Muscle layer of colon (tissue), 2 donors: ENCODE measurements around the gene R3HDM4.
"Not testable (repeated sequence)": the region's sequence is repeated elsewhere in the genome, so short reads cannot be mapped to it uniquely, and the experiment has no call there.

Experiments
- H3K27ac ChIP-seq: one replicate; pipeline ENCODE4 v1.7.0; 2013; ENCODE audit warnings: low read depth, mild to moderate bottlenecking, low read length, moderate library complexity
- H3K27me3 ChIP-seq, 2 donors: one replicate each; pipeline ENCODE4 v1.7.0; 2013; ENCODE audit warnings: low read length in 2 of 2, mild to moderate bottlenecking in 2 of 2; ENCODE audit not compliant: insufficient read depth in 2 of 2, control insufficient read depth in 1 of 2
- H3K36me3 ChIP-seq: one replicate; pipeline ENCODE4 v1.7.0; 2013; ENCODE audit warnings: mild to moderate bottlenecking, low read length; ENCODE audit not compliant: insufficient read depth
- H3K4me1 ChIP-seq: one replicate; pipeline ENCODE4 v1.7.0; 2013; ENCODE audit warnings: mild to moderate bottlenecking, low read length; ENCODE audit not compliant: insufficient read depth
- H3K4me3 ChIP-seq, 2 donors: one replicate each; pipeline ENCODE4 v1.7.0; 2013; ENCODE audit warnings: low read length in 2 of 2, low read depth in 1 of 2, mild to moderate bottlenecking in 1 of 2, moderate library complexity in 1 of 2
- H3K9ac ChIP-seq: one replicate; pipeline ENCODE4 v1.7.0; 2013; ENCODE audit warnings: low read length
- H3K9me3 ChIP-seq: one replicate; pipeline ENCODE4 v1.7.0; 2013; ENCODE audit warnings: mild to moderate bottlenecking, low read length
- donor health status: abdominal sarcoma.
- donor health status: Adenocarcinoma of cecum.

Gene R3HDM4

DNA sequence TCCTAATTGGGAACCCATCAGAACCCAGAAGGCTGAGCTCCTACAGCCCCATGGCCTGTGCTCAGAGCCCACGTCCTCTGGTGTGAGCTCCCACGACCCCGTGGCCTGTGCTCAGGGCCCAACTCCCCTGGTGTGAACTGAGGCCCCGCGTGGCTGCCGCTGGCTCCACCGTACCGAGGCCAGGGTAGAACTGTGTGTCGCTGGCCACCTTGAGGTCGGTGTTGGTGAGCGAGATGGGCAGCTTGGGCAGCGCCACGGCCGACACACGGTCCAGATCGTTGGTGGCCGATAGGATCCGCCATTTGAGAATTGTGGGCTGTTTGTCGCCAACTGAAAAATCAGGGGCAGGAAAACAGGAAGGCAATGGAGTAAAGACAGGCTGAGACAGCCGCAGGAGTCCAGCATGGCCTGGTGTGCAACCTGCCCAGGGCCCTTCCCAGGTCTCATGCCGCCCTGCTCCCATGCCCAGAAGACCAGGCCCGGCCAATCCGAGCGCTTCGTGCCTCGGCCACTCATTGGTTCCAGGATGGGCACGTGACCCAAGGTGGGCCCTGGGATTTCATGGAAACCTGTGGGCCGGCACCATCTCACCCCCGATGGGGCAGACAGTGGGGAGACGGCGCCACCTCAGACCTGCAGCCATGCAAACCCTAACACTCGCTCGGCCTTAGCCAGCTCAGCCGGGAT is 31.5 kb downstream of the R3HDM4 start:
- Histone ChIP-seq H3K27ac (no peak overlapping the region), H3K4me1 (no peaks in the 10 kb centered on the region), H3K4me3 (no peak overlapping the region), H3K9me3 (no peaks in the 10 kb centered on the region), H3K27me3 (no peaks in the 10 kb centered on the region), H3K36me3 (peaks cover 63% of the 10 kb centered on the region), H3K9ac (no peak overlapping the region)

DNA sequence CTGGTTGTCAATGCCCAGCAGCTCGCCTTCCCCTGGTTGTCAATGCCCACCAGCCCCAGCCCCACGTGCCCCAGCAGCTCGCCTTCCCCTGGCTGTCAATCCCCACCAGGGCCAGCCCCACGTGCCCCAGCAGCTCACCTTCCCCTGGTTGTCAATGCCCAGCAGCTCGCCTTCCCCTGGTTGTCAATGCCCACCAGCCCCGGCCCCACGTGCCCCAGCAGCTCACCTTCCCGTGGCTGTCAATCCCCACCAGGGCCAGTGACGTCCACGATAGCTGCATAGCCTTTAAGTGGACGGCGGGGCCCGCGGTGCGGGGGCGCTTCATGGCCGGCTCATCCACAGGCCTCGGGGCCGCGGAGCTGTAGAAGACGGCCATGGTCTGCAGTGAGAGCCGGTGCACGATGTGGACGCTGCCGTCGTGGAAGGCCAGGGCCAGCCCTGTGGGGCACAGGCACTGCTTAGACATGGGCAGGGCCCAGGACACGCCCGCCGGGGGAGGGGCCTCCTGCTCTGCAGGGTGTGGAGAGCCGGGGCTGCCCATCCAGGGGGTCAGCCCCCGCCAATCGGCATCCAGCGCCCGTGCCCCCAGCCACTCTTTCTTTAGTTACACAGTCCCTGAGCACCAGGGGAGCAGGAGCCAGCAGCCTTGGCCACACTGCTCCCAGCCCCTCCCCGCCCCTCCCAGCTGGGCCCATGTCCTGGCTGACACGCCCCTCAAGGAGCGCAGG is 33.1 kb downstream of the R3HDM4 start:
- H3K4me3 ChIP-seq: no peak overlapping the region
- no peak overlapping the region for H3K9ac ChIP-seq
- peaks cover 56% of the 10 kb centered on the region for H3K36me3 ChIP-seq
- H3K4me1 ChIP-seq: no peaks in the 10 kb centered on the region
- H3K27me3 ChIP-seq: no peaks in the 10 kb centered on the region
- no peak overlapping the region for H3K27ac ChIP-seq
- H3K9me3 ChIP-seq: no peaks in the 10 kb centered on the region

DNA sequence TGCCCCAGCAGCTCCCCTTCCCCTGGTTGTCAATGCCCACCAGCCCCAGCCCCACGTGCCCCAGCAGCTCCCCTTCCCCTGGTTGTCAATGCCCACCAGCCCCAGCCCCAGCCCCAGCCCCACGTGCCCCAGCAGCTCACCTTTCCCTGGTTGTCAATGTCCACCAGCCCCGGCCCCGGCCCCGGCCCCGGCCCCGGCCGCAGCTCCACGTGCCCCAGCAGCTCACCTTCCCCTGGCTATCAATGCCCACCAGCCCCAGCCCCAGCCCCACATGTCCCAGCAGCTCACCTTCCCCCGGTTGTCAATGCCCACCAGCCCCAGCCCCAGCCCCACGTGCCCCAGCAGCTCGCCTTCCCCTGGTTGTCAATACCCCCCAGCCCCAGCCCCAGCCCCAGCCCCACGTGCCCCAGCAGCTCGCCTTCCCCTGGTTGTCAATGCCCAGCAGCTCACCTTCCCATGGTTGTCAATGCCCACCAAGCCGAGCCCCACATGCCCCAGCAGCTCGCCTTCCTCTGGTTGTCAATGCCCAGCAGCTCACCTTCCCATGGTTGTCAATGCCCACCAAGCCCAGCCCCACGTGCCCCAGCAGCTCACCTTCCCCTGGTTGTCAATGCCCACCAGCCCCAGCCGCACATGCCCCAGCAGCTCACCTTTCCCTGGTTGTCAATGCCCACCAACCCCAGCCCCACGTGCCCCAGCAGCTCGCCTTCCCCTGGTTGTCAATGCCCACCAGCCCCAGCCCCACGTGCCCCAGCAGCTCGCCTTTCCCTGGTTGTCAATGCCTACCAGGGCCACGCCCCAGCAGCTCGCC is 34.1 kb downstream of the R3HDM4 start:
- H3K36me3 ChIP-seq: peaks cover 57% of the 10 kb centered on the region
- not testable (repeated sequence) for H3K9me3 ChIP-seq, H3K27ac ChIP-seq, H3K27me3 ChIP-seq, H3K9ac ChIP-seq, H3K4me1 ChIP-seq, H3K4me3 ChIP-seq

DNA sequence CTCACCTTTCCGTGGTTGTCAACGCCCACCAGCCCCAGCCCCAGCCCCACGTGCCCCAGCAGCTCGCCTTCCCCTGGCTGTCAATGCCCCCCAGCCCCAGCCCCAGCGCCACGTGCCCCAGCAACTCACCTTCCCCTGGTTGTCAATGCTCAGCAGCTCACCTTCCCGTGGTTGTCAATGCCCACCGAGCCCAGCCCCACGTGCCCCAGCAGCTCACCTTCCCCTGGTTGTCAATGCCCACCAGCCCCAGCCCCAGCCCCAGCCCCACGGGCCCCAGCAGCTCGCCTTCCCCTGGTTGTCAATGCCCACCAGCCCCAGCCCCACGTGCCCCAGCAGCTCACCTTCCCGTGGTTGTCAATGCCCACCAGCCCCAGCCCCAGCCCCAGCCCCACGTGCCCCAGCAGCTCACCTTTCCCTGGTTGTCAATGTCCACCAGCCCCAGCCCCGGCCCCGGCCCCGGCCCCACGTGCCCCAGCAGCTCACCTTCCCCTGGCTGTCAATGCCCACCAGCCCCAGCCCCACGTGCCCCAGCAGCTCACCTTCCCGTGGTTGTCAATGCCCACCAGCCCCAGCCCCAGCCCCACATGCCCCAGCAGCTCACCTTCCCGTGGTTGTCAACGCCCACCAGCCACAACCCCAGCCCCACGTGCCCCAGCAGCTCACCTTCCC is 34.9 kb downstream of the R3HDM4 start:
- not testable (repeated sequence) for H3K4me3 ChIP-seq, H3K9ac ChIP-seq, H3K9me3 ChIP-seq, H3K27ac ChIP-seq, H3K27me3 ChIP-seq, H3K4me1 ChIP-seq
- peaks cover 56% of the 10 kb centered on the region for H3K36me3 ChIP-seq

DNA sequence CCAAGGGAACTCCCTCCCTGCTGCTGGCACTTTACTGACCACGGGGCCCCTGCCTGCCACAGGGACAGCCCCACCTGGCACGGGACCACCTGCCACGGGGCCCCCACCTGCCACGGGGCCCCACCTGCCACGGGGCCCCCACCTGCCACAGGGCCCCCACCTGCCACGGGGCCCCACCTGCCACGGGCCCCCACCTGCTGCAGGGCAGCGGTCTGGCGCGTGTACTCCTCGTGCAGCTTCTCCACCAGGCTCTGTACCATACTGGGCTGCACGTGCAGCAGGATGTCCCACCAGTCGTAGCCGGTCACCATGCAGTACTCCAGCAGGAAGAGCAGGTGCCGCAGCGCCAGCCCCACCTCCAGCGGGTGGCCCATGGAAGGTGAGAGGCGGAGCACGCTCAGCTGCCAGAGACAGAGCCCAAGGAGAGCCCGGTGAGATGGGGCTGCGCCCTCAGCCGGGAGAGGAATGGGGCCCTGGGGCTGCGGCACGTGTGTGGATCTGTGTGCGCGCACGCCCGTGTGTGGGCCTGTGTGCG is 36.2 kb downstream of the R3HDM4 start:
- no peaks in the 10 kb centered on the region for H3K9me3 ChIP-seq
- H3K9ac ChIP-seq: no peak overlapping the region
- H3K27me3 ChIP-seq: no peaks in the 10 kb centered on the region
- no peak overlapping the region for H3K4me3 ChIP-seq
- H3K27ac ChIP-seq: no peak overlapping the region
- H3K36me3 ChIP-seq: peaks cover 44% of the 10 kb centered on the region
- no peaks in the 10 kb centered on the region for H3K4me1 ChIP-seq

DNA sequence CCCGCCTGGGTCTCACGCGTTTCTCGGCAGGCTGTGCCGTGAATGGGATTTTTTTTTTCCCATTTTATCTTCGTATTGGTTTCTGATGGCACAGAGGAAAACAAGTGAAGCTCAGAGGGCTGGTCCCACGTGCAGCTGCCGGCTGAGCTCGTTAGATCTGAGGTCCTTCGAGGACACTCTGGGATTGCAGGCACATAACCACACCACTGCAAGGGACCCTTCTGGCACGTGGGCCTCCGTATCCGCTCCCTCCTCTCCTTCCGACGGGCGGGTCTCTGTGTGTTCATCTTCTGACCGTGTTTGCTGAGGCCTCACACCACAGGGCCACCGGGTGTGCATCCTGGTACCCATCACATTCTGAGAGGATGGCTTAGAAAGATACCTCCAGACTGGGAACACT is 36.9 kb downstream of the R3HDM4 start:
- H3K27ac ChIP-seq: no peak overlapping the region
- H3K9me3 ChIP-seq: no peaks in the 10 kb centered on the region
- H3K4me1 ChIP-seq: no peaks in the 10 kb centered on the region
- no peaks in the 10 kb centered on the region for H3K27me3 ChIP-seq
- no peak overlapping the region for H3K4me3 ChIP-seq
- H3K36me3 ChIP-seq: peaks cover 37% of the 10 kb centered on the region
- H3K9ac ChIP-seq: no peak overlapping the region

DNA sequence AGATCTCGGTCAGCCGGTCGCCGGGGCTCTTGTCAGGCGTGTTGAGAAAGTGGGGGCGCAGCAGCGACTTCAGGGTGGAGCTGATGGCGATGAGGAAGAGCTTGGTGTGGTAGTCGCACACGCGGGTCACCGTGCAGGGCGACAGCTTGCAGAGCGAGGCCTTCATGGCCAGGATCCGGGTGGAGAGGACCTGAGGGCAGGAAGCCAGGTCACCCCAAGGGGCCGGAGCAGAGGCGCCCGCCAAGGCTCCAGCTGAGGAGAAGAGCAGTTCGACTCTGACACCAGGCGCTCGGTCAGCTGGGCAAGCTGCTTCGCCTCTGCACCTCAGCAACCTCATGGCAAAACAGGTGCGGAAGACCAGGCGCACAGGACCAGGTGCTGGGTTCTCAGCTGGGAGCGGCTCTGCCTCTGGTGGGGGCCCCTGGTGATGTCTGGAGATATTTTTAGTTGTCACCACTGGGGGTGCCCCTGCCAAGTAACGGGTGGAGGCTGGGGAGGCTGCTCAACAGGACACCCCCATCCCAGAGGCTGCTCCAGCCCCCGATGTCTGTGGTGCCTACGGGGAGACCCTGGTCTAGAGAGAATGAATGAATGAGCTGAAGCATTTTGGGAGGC is 37.6 kb downstream of the R3HDM4 start:
- no peak overlapping the region for H3K9ac ChIP-seq
- H3K4me1 ChIP-seq: no peaks in the 10 kb centered on the region
- H3K9me3 ChIP-seq: no peaks in the 10 kb centered on the region
- no peak overlapping the region for H3K27ac ChIP-seq
- no peaks in the 10 kb centered on the region for H3K27me3 ChIP-seq
- H3K4me3 ChIP-seq: no peak overlapping the region
- H3K36me3 ChIP-seq: peaks cover 39% of the 10 kb centered on the region

DNA sequence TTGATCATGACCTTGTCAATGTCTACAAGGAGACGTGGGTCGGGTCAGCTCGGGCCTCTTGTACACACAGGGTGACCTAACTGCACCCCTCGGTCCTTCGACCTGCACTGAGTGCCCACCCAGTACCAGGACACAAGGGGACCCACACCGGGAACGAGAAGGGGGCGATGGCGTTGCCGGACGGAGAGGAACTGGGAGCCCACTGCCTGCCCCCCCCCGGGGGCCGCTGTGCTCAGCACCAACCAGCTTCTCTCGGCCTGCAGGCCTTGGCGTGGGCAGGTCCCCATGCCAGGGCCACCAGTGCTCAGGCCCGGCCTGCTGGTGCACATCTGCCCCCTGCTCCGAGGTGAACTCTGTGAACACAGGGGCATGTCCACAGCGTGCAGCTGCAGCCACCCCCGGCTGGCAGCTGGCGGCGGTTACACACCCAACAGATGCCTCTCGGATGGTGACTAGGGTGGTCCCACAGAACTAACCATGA is 39.4 kb downstream of the R3HDM4 start:
- H3K27me3 ChIP-seq: no peaks in the 10 kb centered on the region
- H3K4me1 ChIP-seq: peaks cover 8% of the 10 kb centered on the region
- H3K36me3 ChIP-seq: peaks cover 42% of the 10 kb centered on the region
- no peak overlapping the region for H3K9ac ChIP-seq
- H3K27ac ChIP-seq: no peak overlapping the region
- no peak overlapping the region for H3K4me3 ChIP-seq
- H3K9me3 ChIP-seq: no peaks in the 10 kb centered on the region

DNA sequence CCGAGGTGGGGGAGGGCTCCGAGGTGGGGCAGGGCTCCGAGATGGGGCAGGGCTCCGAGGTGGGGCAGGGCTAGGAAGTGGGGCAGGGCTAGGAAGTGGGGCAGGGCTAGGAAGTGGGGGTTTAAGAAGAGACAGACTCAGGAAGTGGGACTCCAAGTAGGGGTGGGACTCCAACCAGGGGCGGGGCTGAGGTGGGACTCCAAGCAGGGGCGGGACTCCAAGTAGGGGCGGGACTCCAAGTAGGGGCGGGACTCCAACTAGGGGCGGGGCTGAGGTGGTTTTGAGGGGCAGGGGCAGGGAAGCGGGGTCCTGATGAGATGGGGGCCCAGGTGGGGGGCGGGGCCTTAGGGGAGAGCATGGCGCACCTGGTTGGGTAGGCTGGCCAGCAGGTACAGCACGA is 39.9 kb downstream of the R3HDM4 start:
- Histone ChIP-seq H3K36me3 (peaks cover 42% of the 10 kb centered on the region), H3K27me3 (no peaks in the 10 kb centered on the region), H3K9ac (no peak overlapping the region), H3K4me3 (no peak overlapping the region), H3K9me3 (no peaks in the 10 kb centered on the region), H3K4me1 (peaks cover 9% of the 10 kb centered on the region), H3K27ac (no peak overlapping the region)

DNA sequence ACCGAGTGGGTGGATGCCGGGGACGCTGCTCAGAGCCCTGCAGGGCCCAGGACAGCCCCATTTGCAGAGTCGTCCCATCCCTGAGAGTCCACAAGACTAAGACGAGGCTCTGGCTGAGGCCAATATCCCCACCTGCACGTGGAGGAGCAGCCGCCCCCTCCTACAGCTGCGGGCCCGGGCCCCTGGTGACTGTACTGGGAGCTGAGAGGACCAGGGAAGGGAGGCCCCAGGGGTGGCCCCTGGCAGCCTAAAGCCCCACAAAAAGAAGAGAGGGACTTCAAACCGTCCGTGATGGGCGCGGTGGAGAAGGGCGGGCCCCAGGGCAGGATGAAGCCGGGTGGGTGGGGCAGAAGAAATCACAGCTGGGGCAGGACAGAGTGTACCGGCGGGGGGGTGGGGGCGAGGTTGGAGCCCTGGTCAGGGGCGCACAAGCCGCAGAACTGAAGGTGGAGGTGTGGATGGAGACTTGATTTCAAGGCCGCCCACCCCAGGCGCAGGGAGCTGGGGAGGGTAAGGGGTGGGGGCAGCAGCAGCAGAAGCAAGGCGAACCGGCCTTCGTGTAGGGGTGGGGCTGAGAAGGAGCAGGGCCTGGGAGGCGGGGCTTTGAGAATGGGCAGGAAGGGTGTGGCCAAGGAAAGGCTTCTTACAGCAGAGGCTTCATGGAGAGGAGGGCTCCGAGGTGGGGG is 40.6 kb downstream of the R3HDM4 start:
- H3K27me3 ChIP-seq: no peaks in the 10 kb centered on the region
- H3K27ac ChIP-seq: peak overlapping the region; percentile 65
- no peak overlapping the region for H3K4me3 ChIP-seq
- H3K4me1 ChIP-seq: peaks cover 9% of the 10 kb centered on the region
- H3K36me3 ChIP-seq: peaks cover 45% of the 10 kb centered on the region
- no peak overlapping the region for H3K9ac ChIP-seq
- no peaks in the 10 kb centered on the region for H3K9me3 ChIP-seq
